ENCODE results near the gene ERMAP. TPM values are rescaled to one million over a fixed set of nuclear protein-coding genes. Genes with fewer than 3 reads are reported as not detected.

ERMAP gene, protein sequence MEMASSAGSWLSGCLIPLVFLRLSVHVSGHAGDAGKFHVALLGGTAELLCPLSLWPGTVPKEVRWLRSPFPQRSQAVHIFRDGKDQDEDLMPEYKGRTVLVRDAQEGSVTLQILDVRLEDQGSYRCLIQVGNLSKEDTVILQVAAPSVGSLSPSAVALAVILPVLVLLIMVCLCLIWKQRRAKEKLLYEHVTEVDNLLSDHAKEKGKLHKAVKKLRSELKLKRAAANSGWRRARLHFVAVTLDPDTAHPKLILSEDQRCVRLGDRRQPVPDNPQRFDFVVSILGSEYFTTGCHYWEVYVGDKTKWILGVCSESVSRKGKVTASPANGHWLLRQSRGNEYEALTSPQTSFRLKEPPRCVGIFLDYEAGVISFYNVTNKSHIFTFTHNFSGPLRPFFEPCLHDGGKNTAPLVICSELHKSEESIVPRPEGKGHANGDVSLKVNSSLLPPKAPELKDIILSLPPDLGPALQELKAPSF
- 8.8 and 10.2 TPM in 2 replicates for total RNA-seq (2014; rRNA removed)
- polyA plus RNA-seq (2012) = 6.4 TPM

- peak; percentile 81 for DNase-seq (ENCODE audit: low read depth)
Observed at GRCh38 chr1:42816585-42817439, at the start of gene ERMAP, which contains the start of gene SVBP. ERMAP (plus strand) TSS chr1:42817122; CDS start chr1:42830449, 13,327 bp downstream. SVBP (minus strand) TSS chr1:42817397; CDS start chr1:42816544, 853 bp downstream.

GRCh38 chr1:42767510-42768000, 49.4 kb upstream of the ERMAP start:
- no peak for DNase-seq (ENCODE audit: low read depth)

GRCh38 chr1:42768172-42768571, 48.8 kb upstream of the ERMAP start:
- DNase-seq (ENCODE audit: low read depth) = no peak

- no peak for DNase-seq (ENCODE audit: low read depth)
Observed at GRCh38 chr1:42769811-42770210, 47.1 kb upstream of the ERMAP start.

DNA sequence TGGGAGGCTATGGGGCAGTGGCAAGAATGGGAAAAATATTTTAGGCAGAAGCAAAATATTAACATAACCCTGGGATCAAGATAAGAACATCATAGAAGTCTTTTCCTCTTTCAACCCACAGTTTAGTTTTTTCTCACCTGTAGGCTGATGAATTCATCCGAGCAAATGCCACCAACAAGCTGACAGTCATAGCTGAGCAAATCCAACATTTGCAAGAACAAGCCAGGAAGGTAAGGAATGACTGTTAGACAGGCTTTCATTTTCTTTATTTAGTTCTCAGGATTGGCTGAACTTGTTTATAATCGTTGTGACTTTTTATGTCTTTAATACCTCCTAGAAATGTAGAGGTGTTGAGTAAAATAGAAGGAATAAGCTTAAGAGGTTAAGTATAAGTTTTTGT, 43.5 kb upstream of the ERMAP start:
- no peak for DNase-seq (ENCODE audit: low read depth)

DNA sequence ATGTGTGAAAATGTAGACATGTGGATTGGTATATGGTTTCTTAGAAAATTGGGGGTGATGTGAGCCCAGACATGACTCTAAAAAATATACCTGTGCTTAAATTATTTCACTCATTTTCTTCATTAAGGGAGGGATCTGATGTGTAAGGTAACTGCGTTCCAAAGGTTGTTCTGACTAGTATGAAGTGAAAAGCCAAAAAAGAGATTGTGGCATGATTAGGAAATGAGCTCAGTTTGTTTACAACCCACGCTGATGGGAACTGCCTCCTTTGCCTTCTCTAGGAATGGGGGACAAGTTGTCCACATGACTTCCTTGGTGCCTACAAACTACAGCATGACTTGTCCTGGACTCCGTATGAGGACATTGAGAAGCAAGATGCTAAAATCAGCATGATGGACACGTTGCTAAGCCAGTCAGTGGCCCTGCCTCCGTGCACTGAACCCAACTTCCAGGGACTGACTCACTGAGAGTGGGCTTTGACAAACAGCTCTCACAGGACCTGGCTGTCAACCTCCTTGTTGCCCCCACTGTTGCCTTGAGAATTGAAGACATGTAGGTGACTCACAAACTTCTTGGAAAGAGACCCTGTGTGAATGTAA, 41.9 kb upstream of the ERMAP start:
- DNase-seq (ENCODE audit: low read depth) = no peak

- no peak for DNase-seq (ENCODE audit: low read depth)
Observed at GRCh38 chr1:42776502-42776901, 40.4 kb upstream of the ERMAP start.

DNA sequence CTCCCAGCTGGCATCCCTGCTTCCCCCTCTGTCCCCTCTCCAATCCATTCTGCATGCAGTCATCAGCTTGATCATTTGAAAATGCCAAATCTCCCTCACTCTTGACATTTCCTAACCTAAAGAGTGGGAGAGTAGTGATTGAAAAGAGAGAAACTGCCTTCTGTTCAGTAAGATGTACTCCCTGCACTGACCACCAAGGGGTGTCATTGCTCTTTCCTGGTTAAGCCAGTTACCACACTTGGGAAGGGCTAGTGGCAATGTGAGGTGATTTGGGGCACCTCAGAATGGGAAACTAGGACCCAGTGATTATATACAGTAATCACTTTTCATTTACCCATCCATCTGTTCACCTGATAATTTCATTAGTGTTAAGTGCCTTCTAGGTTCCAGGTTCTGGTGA, 39.1 kb upstream of the ERMAP start:
- DNase-seq (ENCODE audit: low read depth) = peak; percentile 25

DNA sequence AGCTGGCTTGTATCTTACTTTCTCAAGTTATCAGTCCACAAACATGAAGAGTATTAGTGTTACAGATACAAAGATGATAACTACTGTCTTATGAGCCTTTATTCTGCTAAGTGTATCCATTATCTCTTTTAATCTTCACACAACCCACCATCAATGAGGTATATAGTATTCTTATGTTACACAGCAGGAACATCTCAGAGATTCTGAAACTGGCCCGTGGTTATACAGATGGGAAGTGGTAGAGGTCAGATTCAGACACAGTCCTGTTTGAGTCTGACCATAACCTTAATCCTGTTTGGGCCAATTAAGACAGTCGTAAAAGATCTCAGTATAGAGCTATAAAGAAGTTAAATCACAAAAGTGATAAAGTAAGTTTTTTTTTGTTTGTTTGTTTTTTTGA, 37.2 kb upstream of the ERMAP start:
- no peak for DNase-seq (ENCODE audit: low read depth)

- DNase-seq (ENCODE audit: low read depth) = no peak
Observed at GRCh38 chr1:42780176-42780575, 36.7 kb upstream of the ERMAP start.

- DNase-seq (ENCODE audit: low read depth) = no peak
Observed at GRCh38 chr1:42783092-42783491, 33.8 kb upstream of the ERMAP start.

GRCh38 chr1:42784547-42784945, 32.4 kb upstream of the ERMAP start:
- no peak for DNase-seq (ENCODE audit: low read depth)

- no peak for DNase-seq (ENCODE audit: low read depth)
Observed at GRCh38 chr1:42784946-42785693, 31.8 kb upstream of the ERMAP start, which contains the start of gene TMEM269. TMEM269 (plus strand) TSS chr1:42784991; CDS start chr1:42789894, 4,903 bp downstream.

DNA sequence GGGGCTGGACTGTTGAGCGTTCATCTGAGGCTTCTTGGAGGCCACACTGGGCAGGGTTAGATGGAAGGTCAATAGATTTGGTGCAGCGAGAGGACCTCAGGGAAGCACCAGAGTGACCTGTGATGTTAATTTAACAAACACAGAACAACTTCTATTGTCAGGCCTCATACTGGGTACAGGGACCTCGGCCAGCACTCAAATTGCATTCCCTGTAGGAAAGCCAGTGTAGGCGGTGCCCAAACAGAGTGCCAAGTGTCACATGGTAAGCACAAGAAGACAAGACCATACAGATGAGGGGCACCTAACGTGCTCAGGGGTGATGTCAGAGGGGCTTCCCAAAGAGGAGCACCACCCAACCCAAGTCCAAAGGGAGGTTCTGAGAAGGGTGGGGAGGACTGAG, 30.8 kb upstream of the ERMAP start:
- no peak for DNase-seq (ENCODE audit: low read depth)

DNA sequence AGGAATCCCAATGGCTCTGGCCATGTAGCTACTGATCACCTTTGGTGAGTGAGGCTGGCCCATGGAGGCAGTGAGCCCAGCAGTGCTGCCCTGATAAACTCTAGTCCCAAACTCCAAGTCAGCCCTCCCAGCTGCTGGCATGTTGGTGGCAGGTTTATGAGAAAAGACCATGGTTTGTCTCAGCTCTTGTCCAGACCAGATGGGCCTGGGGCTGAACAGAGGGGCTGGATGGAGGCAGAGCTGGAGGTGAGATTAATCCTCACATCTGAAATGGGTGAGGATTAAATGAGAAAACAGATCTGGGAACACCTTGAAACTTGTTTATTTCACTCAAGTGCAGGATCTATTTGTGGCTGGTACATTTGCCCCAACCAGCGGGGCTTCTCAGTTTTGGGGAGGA, 28.9 kb upstream of the ERMAP start:
- DNase-seq (ENCODE audit: low read depth) = no peak

DNA sequence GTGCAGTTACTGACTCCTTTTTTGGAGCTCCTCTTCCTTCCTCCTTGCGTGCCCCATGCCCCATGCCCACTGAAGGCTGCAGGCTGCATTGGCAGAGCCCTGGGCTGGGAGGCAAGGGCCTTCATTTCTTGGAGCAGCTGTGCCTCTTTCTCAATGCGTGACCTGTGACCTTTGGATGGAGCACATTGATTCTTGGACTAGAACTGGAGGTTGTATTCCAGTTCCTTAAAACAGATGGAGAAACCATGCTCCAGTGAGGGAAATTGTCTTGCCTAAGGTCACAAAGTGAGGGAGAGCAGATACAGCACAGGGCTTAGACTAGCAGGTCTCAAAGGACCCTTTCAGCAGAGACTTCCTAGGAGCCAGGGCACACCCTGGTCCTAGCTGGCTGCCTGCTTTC, 23.1 kb upstream of the ERMAP start:
- DNase-seq (ENCODE audit: low read depth) = peak; percentile 30

GRCh38 chr1:42797414-42797813, 19.5 kb upstream of the ERMAP start:
- no peak for DNase-seq (ENCODE audit: low read depth)

- no peak for DNase-seq (ENCODE audit: low read depth)
Observed at GRCh38 chr1:42797979-42798378, 18.9 kb upstream of the ERMAP start.

DNA sequence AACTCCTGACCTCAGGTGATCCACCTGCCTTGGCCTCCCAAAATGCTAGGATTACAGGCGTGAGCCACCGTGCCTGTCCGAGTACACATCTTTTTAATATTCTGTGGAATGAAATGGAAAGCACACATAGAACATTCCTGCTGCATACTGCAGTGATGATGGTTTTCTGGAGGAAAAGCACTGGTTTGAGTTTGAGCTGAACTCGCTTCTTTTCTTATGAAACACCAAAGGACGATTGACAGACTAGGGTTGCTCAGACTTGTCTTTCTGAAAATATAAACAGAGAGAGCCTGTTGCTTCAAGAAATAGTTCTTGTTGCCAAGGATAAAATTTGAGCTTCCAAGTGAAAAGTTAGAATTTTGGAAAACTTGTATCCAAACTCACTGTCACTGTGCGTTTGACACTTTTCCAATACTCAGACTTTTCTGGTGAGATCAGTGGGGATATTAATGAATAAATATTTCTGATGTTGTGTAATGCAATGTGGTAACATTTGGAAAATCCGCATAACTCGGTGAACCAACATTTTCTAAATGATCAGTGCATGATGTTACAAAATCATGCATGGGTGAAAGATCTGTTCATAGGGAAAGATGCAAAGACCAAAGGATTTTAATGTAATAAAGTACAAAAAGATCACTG, 15.0 kb upstream of the ERMAP start:
- DNase-seq (ENCODE audit: low read depth) = no peak

DNA sequence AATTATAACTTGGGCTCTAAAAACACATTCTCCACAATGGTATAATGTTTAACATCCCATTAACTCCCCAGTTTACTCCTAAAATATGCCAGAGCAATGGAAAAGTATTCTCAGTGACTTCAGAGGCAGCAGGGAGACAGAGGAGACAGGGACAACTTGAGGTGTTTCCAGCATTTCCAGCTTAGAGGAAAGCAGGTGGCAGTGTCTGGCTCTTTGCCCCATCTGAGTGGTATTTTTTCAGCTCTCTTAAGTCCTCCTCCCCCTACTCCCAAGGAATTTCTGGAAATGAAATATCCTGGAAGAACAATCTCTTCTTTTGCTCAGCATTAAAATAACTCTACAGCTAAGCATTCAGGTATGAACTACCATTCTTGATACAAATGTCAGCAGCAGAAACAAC, 10.8 kb upstream of the ERMAP start:
- DNase-seq (ENCODE audit: low read depth) = no peak

Measured in LHCN-M2 (cell line).